Measurements from ENCODE around the gene CDC37.
A peak's percentile ranks its signal among the peaks of the same experiment; 100 is the strongest.
"Not testable (repeated sequence)": the region's sequence is repeated elsewhere in the genome, so short reads cannot be mapped to it uniquely, and the experiment has no call there.

CDC37 gene

DNA sequence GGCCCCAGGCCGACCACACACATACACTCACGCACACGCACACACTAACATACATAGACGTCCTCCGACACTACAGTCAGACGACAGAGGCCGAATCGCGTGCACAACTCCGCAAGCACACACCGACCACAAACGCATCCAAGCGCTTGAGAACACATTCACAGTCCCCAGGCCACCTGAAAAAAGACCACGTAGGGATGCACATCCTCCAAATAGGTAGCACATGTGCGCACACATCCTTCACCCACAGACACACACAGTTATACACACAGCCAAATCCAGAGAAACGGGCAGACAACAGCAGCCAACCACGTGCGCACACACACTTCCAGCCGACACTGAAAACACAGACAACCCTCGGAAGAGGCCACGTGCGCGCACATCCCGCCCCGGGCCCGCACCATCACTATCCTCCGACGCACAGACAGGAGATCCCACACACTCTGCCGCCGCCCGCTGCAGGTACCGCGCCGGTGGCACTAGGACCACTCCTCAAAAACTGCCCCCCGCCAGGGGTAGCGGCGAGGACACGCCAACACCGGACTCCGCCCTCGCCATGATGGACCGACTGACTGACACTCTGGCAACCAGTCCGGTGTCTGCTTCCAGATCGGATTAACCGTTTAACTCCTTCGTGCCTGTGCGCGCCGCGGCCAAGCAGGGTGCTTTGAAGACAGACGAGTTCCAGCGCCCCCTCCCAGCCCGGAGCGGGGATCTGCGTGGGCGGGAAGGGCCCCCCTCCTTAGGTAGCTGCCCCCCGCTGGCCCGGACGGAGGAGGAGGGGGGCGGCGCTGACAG, 16.5 kb upstream of the CDC37 start:
- DNase-seq, result peak; percentile 80

DNA sequence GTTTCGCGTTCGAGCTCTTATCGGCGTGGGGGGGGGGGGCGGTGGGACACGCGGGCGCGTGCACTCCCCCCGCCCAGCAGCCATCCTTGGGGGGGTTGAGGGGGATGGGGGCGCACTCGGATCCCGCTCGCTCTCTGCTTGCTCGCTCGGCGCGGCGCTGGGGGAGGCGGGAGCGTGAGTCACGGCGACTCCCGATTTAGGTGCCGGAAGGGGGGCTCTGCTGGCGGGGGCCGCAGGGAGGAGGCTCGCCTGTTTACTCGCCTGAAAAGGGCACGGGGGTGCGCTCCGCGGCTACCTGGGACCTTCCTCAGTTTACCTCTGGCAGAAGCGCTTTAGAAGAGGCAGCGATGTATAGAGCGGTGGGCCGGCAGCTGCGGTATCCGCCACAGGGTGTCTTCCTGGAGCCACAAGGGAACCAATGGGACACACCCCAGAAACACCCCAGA, 15.9 kb upstream of the CDC37 start:
- DNase-seq, result peak; percentile 65

- peak; percentile 37 for DNase-seq
Measured at GRCh38 chr19:10418485-10419199, 15.3 kb upstream of the CDC37 start.

DNA sequence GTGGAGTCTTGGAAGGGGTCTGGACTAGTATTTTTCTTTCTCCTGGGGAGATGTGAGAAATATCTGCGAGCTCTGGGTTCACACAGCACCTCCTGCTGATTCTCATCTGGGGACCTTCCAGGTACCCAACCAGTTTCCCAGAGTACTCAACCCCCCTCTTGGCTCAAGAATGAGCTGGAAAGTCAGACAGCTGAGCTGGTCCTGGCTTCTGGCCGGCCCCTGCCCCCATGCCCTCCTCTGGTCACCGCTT, 14.8 kb upstream of the CDC37 start:
- peak; percentile 15 for DNase-seq

DNA sequence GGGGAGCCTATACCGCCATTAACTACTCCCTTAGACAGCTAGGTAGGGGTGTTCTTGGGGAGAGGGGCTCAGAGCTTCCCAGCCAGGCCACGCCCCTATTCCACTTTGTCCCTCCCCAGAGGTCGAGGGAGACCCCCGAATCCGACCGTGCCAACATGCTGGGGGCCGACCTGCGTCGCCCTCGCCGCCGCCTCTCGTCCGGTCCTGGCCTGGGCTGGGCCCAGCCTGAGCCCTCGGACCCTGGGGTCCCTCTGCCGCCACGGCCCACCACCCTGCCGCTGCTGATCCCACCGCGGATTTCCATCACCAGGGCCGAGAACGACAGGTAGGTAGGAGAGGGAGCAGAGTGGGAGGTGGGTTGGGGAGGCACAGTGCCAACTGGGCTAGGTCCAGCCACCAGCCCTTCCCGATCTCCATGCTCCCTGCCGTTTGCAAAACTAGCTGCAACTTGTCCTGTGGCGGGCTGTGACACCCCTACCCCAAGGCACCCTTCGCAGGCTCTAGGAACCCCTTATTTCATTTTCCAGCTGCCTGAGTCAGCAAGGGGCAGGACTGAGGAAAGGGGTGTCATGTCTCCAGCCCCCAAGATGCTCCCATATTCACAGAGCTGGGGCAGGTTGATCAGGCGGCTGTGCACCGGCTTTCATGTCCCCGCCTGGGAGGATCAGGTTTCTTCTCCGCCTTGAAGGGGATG, 14.3 kb upstream of the CDC37 start:
- DNase-seq, result no peak

DNA sequence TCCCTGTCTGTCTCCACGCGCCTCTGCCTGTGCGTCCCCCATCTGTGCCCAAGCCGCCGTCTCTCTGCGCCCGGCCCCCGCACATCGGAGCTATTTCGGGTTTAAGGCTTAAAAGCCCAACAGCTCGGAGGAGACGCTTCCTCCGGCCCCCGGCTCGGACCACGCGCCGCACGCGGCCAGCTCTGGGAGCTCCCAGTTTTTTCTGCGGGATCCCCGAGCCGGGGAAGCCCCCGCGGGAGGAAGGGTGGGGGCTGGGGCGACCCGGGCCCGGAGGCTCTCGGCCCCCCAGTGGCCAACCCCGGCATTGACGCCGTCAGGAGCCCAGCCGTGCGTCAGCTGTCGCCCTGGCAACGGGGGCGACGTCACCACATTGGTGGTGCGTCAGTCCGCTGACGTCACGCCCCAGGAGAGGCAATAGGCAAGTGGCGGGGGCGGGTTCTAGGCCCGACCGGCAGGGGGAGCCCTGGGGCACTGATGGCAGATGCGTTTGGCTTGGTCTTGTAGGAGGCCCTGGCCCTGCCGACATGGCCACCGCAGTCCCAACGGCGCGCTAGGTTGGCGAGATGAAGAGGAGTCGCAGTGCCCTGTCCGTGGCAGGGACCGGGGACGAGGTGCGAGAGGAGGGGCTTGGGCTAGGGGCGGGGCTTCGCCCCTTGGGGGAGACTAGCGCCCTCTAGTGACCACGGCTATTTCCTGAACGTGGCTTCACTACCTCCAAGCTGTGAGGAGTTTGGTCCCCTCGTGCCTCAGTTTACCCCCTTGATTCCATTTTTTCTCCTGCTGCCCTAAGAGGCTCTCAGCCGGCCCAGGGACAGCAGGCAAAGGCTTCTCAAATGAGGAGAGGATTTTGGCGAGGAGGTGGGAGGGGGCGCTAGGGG, 13.3 kb upstream of the CDC37 start:
- DNase-seq, result peak; percentile 88

DNA sequence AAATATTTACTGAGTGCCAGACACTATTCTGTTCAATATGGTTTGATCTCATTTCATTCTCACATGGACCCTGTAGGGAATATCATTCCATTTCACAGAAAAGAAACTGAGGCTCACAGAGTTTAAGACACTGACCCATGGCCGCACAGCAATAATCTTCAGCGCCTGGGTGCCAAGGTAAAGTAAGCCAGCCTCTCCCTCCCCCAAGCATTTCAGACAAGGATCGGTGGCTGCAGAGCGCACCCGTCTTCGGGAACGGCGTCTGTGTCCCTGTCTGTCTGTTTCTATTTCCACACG, 12.7 kb upstream of the CDC37 start:
- no peak for DNase-seq

DNA sequence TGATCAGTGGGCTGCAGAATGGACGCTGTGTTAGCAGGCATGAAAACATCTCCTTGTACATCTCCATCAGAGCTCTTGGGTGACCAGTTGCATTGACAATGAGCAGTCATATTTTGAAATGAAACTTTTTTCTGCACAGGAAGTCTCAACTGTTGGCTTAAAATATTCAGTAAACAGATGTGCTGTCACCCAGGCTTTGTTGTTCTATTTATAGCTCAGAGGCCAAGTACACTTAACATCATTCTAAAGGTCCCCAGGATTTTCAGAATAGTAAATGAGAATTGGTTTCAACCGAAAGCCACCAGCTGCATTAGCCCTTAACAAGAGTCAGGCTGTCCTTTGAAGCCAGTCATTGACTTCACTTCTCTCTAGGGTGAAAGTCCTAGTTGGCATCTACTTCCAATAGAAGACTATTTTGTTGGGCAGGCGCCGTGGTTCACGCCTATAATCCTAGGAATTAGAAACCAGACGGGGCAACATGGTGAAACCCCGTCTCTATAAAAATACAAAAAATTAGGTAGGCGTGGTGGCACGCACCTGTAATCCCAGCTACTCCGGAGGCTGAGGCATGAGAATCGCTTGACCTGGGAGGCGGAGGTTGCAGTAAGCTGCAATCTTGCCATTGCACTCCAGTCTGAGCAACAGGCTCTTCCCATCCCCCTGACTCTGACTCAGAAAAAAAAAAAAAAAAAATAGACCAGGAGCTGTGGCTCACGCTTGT, 9.1 kb upstream of the CDC37 start:
- DNase-seq, result no peak

GRCh38 chr19:10411224-10411623, 7.9 kb upstream of the CDC37 start:
- DNase-seq, result not testable (repeated sequence)

DNA sequence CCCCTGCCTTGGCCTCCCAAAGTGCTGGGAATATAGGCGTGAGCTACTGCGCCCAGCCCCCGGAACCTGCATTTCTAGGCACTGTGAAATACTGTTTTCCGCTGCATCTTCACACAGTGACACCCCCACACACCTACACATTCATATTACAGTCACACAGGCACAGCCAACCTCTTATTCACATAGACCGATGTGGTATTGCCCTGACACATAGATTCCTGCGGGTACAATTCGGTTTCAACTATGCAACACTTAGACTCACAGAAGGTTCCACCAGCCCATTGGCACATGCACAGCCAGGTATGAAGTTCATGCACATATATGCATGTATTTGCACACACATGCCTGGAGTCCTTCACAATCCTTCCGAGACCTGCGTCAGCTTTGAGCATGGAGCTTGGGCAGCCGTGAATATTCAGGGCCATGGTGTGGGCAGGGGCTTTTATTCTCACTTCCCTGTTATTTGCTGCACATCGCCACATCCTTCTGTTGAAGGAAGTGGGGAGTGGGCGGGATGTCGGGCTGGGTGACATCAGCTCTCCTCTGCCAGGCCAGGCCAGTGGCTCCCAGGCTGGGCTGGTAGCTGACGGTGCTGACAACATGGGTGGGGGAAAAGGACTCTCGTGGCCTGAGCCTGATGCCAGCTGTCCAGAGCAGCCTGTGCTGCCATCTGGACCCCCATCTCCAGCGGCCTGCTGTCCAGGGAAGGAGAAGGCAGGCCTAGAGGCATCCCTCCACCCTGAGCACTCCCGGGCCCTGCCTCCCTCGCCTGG, 5.4 kb upstream of the CDC37 start:
- DNase-seq, result no peak

- no peak for DNase-seq
Measured at GRCh38 chr19:10407096-10407495, 3.8 kb upstream of the CDC37 start.

DNA sequence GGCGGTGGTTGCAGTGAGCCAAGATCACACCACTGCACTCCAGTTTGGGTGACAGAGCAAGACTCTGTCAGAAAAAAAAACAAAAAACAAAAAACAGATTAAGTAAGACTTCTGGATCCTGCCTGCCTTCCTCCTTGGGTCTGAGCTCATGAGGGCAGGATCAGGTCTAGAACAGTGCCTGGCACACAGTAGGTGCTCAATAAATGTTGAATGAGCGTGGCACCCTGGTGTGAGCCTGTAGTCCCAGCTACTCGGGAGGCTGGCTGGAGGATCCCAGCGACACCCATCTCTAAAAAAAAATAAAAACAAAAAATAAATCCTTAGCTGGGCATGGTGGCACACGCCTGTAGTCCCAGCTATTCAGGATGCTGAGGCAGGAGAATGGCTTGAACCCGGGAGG, 2.8 kb upstream of the CDC37 start:
- no peak for DNase-seq

DNA sequence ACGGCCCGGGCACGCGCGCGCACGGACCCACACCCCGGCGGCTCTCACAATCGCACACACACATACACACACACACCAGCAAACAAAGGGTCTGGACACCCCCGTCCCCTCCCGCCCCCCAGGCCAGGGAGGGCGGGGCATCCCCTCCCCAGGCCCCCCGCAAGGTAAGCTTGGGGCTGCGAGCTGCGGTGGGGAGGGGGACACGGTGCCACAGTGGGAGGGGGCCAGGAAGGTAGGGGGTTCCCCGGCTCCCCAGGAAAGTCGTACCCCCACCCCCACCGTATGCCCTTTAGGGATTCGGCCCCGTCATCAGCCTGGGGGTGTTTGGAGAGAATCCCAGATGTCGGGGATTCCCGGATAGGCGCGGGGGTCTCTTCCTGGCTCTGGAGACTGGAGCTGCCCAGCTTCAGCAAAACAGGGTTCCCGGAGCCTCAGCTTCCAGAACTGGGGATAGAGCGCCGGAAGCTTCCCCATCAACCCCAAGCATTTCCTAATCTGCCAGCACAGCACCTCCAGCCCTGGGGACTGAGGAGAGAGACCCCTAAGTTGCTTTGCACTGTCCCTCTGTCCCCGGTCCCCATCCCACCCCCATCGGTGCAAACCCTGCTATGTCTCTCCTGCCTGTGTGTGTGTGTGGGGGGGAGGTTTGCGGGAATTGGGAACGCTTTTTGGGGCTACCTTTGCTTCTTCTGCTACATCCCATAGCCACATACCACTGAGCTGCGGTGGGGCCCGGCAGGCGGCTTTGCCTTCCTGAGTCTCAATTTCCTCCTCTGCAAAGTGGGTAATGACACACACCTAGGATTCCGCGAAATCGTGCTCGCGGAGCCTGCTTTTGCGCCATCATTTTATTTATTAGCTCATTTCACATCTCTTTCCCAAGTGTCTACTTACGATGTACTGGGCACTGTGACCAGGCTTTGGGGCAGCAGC, 1.8 kb upstream of the CDC37 start:
- DNase-seq, result no peak

DNA sequence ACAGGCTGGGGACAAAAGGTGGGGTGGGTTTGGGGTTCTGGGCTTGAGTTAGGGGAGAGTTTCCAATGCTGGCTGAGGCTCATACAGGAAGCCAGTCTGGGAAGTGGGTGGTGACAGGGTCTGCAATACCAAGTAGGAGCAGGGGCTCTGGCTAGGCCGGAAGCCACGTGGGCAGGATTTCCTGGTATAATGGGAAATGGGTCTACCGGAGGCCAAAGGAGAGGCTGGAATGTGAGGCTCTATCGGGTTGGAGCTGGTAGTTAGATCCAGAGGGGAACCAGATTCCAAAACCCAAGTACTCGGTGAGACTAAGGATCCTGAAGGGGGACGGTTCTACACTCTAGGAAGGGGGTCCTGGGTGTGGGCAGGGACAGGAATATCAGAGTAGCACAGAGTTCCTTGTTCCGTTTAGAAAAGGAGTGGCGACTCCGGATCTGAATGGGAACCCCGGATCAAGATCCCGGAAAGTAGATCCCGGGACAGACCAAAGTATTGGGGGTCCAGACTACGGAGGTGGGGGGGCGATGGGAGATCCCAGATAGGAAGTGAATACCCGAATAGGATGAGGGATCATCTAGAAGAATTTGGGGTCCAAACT, 802 bp downstream of the CDC37 start:
- peak; percentile 53 for DNase-seq

GRCh38 chr19:10399878-10400277, 3.5 kb downstream of the CDC37 start:
- DNase-seq, result no peak

DNA sequence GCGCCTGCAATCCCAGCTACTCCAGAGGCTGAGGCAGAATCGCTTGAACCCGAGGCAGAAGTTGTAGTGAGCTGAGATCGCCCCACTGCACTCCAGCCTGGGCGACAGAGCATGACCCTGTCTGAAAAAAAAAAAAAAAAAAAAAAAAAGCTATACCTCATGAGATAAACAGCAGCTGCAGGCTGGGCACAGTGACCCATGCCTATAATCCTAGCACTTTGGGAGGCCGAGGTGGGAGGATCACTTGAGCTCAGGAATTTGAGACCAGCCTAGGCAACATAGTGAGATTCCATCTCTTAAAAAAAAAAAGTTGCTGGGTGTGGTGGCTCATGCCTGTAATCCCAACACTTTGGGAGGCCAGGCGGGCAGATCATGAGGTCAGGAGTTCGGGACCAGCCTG, 4.0 kb downstream of the CDC37 start:
- DNase-seq, result not testable (repeated sequence)

GRCh38 chr19:10398819-10399218, 4.5 kb downstream of the CDC37 start:
- DNase-seq, result no peak

GRCh38 chr19:10395917-10396316, 7.4 kb downstream of the CDC37 start:
- DNase-seq, result no peak

GRCh38 chr19:10395436-10395835, 7.9 kb downstream of the CDC37 start:
- DNase-seq, result no peak

DNA sequence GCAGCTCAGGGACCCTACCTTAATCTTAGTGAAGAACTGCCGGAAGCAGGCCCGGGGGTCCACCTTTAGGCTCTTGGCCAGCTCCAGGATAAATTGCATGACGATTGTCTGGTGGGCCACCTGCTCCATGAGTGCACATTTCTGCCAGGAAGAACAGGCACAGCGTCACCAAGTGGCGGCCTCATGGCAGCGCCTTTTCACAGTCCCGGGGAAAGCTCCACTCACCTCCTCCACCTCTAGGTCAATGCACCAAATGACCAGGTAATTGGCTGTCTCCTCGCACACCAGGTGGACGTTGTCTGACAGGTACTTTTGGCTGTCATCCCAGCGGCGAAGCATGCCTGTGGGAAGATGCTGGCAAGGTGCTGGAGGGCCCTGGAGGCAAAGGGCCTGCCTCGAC, 8.3 kb downstream of the CDC37 start:
- DNase-seq, result no peak
